ENCODE results near the gene CD5L. TPM values are rescaled to one million over a fixed set of nuclear protein-coding genes. Genes with fewer than 3 reads are reported as not detected.

The CD5L gene
- total RNA-seq, 1 donor, result not detected

GRCh38 chr1:157819215-157819614 lies 22.4 kb downstream of the CD5L start:
- no peak for DNase-seq (ENCODE audit: low read depth in 2 of 3, low spot score in 2 of 3)

- no peak for DNase-seq (ENCODE audit: low read depth in 2 of 3, low spot score in 2 of 3)
Observed at GRCh38 chr1:157813269-157813668, 28.3 kb downstream of the CD5L start.

GRCh38 chr1:157806431-157807149 lies 35.0 kb downstream of the CD5L start:
- DNase-seq (ENCODE audit: low read depth in 2 of 3, low spot score in 2 of 3), result no peak

GRCh38 chr1:157803851-157804250 lies 37.8 kb downstream of the CD5L start:
- DNase-seq (ENCODE audit: low read depth in 2 of 3, low spot score in 2 of 3), result no peak

- no peak for DNase-seq (ENCODE audit: low read depth in 2 of 3, low spot score in 2 of 3)
Observed at GRCh38 chr1:157799996-157800395, 41.6 kb downstream of the CD5L start.

GRCh38 chr1:157798211-157798610 lies 43.4 kb downstream of the CD5L start:
- DNase-seq (ENCODE audit: low read depth in 2 of 3, low spot score in 2 of 3), result no peak

- no peak for DNase-seq (ENCODE audit: low read depth in 2 of 3, low spot score in 2 of 3)
Observed at GRCh38 chr1:157785248-157785647, 56.4 kb downstream of the CD5L start.

GRCh38 chr1:157784801-157785200 lies 56.8 kb downstream of the CD5L start:
- no peak for DNase-seq (ENCODE audit: low read depth in 2 of 3, low spot score in 2 of 3)

- peak in 2 of 3 donors; percentile 37 to 54 for DNase-seq (ENCODE audit: low read depth in 2 of 3, low spot score in 2 of 3)
Observed at GRCh38 chr1:157782931-157783330, 58.7 kb downstream of the CD5L start.

- peak in 1 of 3 donors; percentile 38 for DNase-seq (ENCODE audit: low read depth in 2 of 3, low spot score in 2 of 3)
Observed at GRCh38 chr1:157781048-157781447, 60.6 kb downstream of the CD5L start.

Small RNA genes lying within 50 kb of the gene (small RNA-seq; reads per million reads assigned to genes)
- gene MRPS21P2, result not detected

Other genes with a start within 250 kb of the CD5L start
- gene FCRL4, start 243.7 kb downstream of the CD5L start, total RNA-seq, result not detected
- gene FCRL3, start 141.0 kb downstream of the CD5L start, total RNA-seq, result 0.54 TPM
- gene FCRL2, start 64.7 kb downstream of the CD5L start, total RNA-seq, result under 0.01 TPM
- gene FCRL1, start 21.7 kb downstream of the CD5L start, total RNA-seq, result 3.2 TPM
- gene KIRREL1, start 151.8 kb upstream of the CD5L start, total RNA-seq, result 0.54 TPM